Transverse colon (tissue), 4 donors: ENCODE results near the gene SGIP1. TPM values are rescaled to one million over a fixed set of nuclear protein-coding genes. Genes with fewer than 3 reads are reported as not detected.
"Not testable (repeated sequence)": the region's sequence is repeated elsewhere in the genome, so short reads cannot be mapped to it uniquely, and the experiment has no call there.

Experiments
- DNase-seq: peaks from one replicate; pipeline ENCODE4 v3.0.0-alpha.2; 2019
- H3K27ac ChIP-seq, 4 donors: fragments of 200-600 bp; sonication (generic); 2 replicates each; pipeline ENCODE4 v1.5.1; 2016 to 2018; ENCODE audit warnings: inconsistent platforms in 4 of 4
- H3K27me3 ChIP-seq: fragments of 200-600 bp; sonication (generic); 2 replicates; pipeline ENCODE4 v1.5.1; 2017; ENCODE audit warnings: inconsistent platforms
- H3K36me3 ChIP-seq, 4 donors: fragments of 200-600 bp; sonication (generic); 2 replicates each; pipeline ENCODE4 v1.5.1; 2017 to 2019; ENCODE audit warnings: inconsistent platforms in 4 of 4
- H3K4me1 ChIP-seq, 4 donors: fragments of 200-600 bp; sonication (generic); 2 replicates each; pipeline ENCODE4 v1.5.1; 2017 to 2020; ENCODE audit warnings: inconsistent platforms in 4 of 4
- H3K4me3 ChIP-seq, 4 donors: fragments of 200-600 bp; sonication (generic); 1 replicate in 1 of 4; 2 replicates in 3 of 4; pipeline versions ENCODE4 v1.5.1 to v1.6.1; 2017 to 2019; ENCODE audit warnings: inconsistent platforms in 4 of 4
- H3K9me3 ChIP-seq, 2 donors: fragments of 200-600 bp; sonication (generic); 2 replicates each; pipeline ENCODE4 v1.5.1; 2017 to 2019; ENCODE audit warnings: inconsistent platforms in 2 of 2
- CTCF ChIP-seq, 5 experiments: fragments of 200-600 bp in 3 of 5; fragments of 450-650 bp in 2 of 5; sonication (generic) in 3 of 5; IDR thresholded peaks; 1 replicate in 2 of 5; 2 replicates in 3 of 5; pipeline ENCODE4 v1.5.1; 2016 to 2017; ENCODE audit warnings: antibody characterized with exemption in 5 of 5, inconsistent platforms in 3 of 5, mild to moderate bottlenecking in 2 of 5, moderate library complexity in 1 of 5
- EP300 ChIP-seq: sonication (generic); formaldehyde crosslinking; IDR thresholded peaks from one replicate; pipeline ENCODE4 v1.6.1; 2017; ENCODE audit warnings: antibody characterized with exemption, low read depth
- POLR2A ChIP-seq: fragments of 450-650 bp; IDR thresholded peaks from one replicate; pipeline ENCODE4 v1.6.1; 2016; ENCODE audit warnings: antibody characterized with exemption, mild to moderate bottlenecking, moderate library complexity
- POLR2AphosphoS5 ChIP-seq, 3 donors: sonication (generic); formaldehyde crosslinking; IDR thresholded peaks; one replicate each; pipeline ENCODE4 v1.6.1; 2016; ENCODE audit warnings: antibody characterized with exemption in 3 of 3
- WGBS, 2 donors: methylation state at CpG; one replicate each; pipeline ENCODE4 v1.1.5; 2018; ENCODE audit warnings: low coverage in 1 of 2; 5-methylcytosine and 5-hydroxymethylcytosine counted together
- in situ Hi-C, 4 donors: fragments of 200-750 bp; cut with MboI; loops; one replicate each; pipeline versions ENCODE4 v1.15.0 to v1.15.1; 2017; ENCODE audit warnings: low sequenced_read_pairs in 3 of 4, low pct_ligation_motif_present in 1 of 4, low pct_unique_long_range_greater_than_20kb in 1 of 4
- intact Hi-C: fragments of 100-400 bp; cut with DNase I; formaldehyde crosslinking; loops from one replicate; pipeline ENCODE4 v1.15.1; 2023; ENCODE audit warnings: low total_unique reads
- total RNA-seq, 4 donors: library from RNA; depleted of rRNA; stranded (reverse); fragments of >200 nt; gene quantifications; one replicate each; pipeline ENCODE4 v1.1.0, GENCODE V29; 2016

SGIP1 gene
- total RNA-seq, 4 donors from 2014 or later, result 1.4 to 1.8 TPM; not detected in 2

DNA sequence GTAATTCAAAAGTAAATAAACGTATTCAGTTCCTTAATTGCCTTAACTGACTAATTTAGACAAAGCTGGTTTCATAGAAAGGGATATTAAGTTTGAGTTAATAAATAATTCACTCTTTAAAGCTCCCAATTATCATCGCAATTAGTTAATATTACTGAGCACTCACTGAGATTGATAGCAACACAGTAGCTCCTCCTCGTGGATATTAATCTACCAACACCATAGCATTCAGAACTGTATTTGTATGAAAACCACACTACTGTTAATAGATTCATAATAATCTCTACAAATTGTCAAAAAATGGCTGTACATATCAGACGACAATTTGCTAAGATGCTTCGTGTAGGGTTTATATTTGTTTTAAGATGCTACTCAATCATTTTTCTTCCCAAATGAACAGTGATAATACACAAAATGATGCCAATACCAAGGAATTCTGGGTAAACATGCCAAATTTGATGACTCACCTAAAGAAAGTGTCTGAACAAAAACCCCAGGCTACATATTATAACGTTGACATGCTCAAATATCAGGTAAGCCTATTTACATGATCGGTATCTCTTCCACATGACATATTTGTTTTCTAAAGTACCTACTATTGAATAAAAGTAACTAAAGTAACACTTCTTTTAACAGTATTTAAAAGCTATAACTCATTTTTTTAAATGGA is 199.5 kb downstream of the SGIP1 start:
- no peak for DNase-seq
- WGBS, 2 donors, result 62 to 63% methylated on average over 7 of the region's 7 CpGs
- no peaks in the 10 kb centered on the region for H3K27me3 ChIP-seq
- H3K27ac ChIP-seq, result no peak overlapping the region
- in situ Hi-C loops (loop anchor here in 2 of 4 donors (25.0 kb wide), 2 partner anchors 471 to 496 kb away; no protein-coding TSS in a partner anchor), intact Hi-C loops (no loop called here)
- H3K9me3 ChIP-seq, result no peaks in the 10 kb centered on the region
- TF ChIP-seq CTCF (IDR thresholded peaks at IDR 0.05), result no peak
- TF ChIP-seq EP300, result no peak
- no peak for TF ChIP-seq POLR2AphosphoS5 (IDR thresholded peaks at IDR 0.05)
- no peak for TF ChIP-seq POLR2A
- no peaks in the 10 kb centered on the region for H3K36me3 ChIP-seq
- no peak overlapping the region for H3K4me3 ChIP-seq
- no peaks in the 10 kb centered on the region for H3K4me1 ChIP-seq

DNA sequence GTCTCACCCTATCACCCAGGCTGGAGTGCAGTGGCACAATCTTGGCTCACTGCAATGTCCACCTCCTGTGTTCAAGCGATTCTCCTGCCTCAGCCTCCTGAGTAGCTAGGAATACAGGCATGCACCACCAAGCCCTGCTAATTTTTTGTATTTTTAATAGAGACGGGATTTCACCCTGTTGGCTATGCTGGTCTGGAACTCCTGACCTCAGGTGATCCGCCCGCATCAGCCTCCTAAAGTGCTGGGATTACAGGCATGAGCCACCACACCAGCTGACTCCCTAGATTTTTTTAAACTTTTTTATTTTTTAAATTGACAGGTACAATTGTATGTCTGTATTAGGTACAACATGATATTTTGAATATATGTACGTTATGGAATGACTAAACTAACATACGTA is 200.6 kb downstream of the SGIP1 start:
- H3K27me3 ChIP-seq, intact Hi-C loops, H3K4me3 ChIP-seq, H3K9me3 ChIP-seq, H3K4me1 ChIP-seq, DNase-seq, H3K36me3 ChIP-seq, H3K27ac ChIP-seq: not testable (repeated sequence)
- in situ Hi-C loops, result loop anchor here in 2 of 4 donors (25.0 kb wide), 2 partner anchors 472 to 497 kb away; no protein-coding TSS in a partner anchor
- 65 to 69% methylated on average over 6 of the region's 6 CpGs for WGBS, 2 donors

- no peak overlapping the region for H3K4me3 ChIP-seq
- DNase-seq, result no peak
- no peak overlapping the region for H3K27ac ChIP-seq
- intact Hi-C loops (no loop called here), in situ Hi-C loops (loop anchor here in 2 of 4 donors (25.0 kb wide), 2 partner anchors 476 to 501 kb away; no protein-coding TSS in a partner anchor)
- 86 to 89% methylated on average over 1 to 2 of the region's 2 CpGs for WGBS, 2 donors
- TF ChIP-seq POLR2AphosphoS5 (IDR thresholded peaks at IDR 0.05) (no peak), CTCF (IDR thresholded peaks at IDR 0.05) (no peak), POLR2A (no peak), EP300 (no peak)
- H3K36me3 ChIP-seq, result no peaks in the 10 kb centered on the region
- H3K4me1 ChIP-seq, result no peaks in the 10 kb centered on the region
- no peaks in the 10 kb centered on the region for H3K9me3 ChIP-seq
- H3K27me3 ChIP-seq, result no peaks in the 10 kb centered on the region
These were observed 203.9 kb downstream of the SGIP1 start for GRCh38 chr1:66737836-66738235.

GRCh38 chr1:66739401-66740157 is 205.6 kb downstream of the SGIP1 start:
- no peak overlapping the region for H3K4me3 ChIP-seq
- no peaks in the 10 kb centered on the region for H3K27me3 ChIP-seq
- no peaks in the 10 kb centered on the region for H3K4me1 ChIP-seq
- WGBS, 2 donors, result 77 to 87% methylated on average over 5 to 9 of the region's 9 CpGs
- in situ Hi-C loops, result loop anchor here in 2 of 4 donors (25.0 kb wide), 2 partner anchors 477 to 502 kb away; no protein-coding TSS in a partner anchor
- TF ChIP-seq POLR2AphosphoS5 (IDR thresholded peaks at IDR 0.05) (no peak), CTCF (IDR thresholded peaks at IDR 0.05) (no peak), POLR2A (no peak), EP300 (no peak)
- no peak for DNase-seq
- no peak overlapping the region for H3K27ac ChIP-seq
- no peaks in the 10 kb centered on the region for H3K36me3 ChIP-seq
- H3K9me3 ChIP-seq, result no peaks in the 10 kb centered on the region
- intact Hi-C loops, result no loop called here
